ENCODE data around the gene EPB41L3.
A peak's percentile ranks its signal among the peaks of the same experiment; 100 is the strongest.

The EPB41L3 gene

GRCh38 chr18:5397102-5397501 lies 146.7 kb downstream of the EPB41L3 start:
- no peak for DNase-seq

- no peak for DNase-seq
Observed at GRCh38 chr18:5395860-5396448, 147.8 kb downstream of the EPB41L3 start.

- no peak for DNase-seq
Observed at GRCh38 chr18:5393779-5394178, 150.0 kb downstream of the EPB41L3 start.

GRCh38 chr18:5391409-5391808 lies 152.4 kb downstream of the EPB41L3 start:
- peak; percentile 33 for DNase-seq

- DNase-seq, result no peak
Observed at GRCh38 chr18:5389356-5389755, 154.4 kb downstream of the EPB41L3 start.

GRCh38 chr18:5388896-5389295 lies 154.9 kb downstream of the EPB41L3 start:
- no peak for DNase-seq

GRCh38 chr18:5380586-5380985 lies 163.2 kb downstream of the EPB41L3 start:
- no peak for DNase-seq

GRCh38 chr18:5376986-5377385 lies 166.8 kb downstream of the EPB41L3 start:
- no peak for DNase-seq

- DNase-seq, result no peak
Observed at GRCh38 chr18:5370332-5370731, 173.5 kb downstream of the EPB41L3 start.

- no peak for DNase-seq
Observed at GRCh38 chr18:5369513-5369912, 174.3 kb downstream of the EPB41L3 start.

- DNase-seq, result no peak
Observed at GRCh38 chr18:5365443-5365842, 178.4 kb downstream of the EPB41L3 start.

GRCh38 chr18:5350636-5351035 lies 193.2 kb downstream of the EPB41L3 start:
- DNase-seq, result no peak
